Fibroblast of mammary gland (primary cell): ENCODE data around the gene DERA.

Experiments
- DNase-seq: peaks from one replicate; pipeline ENCODE4 v3.0.0-alpha.2; 2010; ENCODE audit warnings: low read depth
- H3K4me3 ChIP-seq: 2 replicates; pipeline ENCODE4 v1.5.1; 2011; ENCODE audit warnings: low read depth, mild to moderate bottlenecking, low read length, moderate library complexity; ENCODE audit not compliant: control insufficient read depth
- TF ChIP-seq, protein P1 (sequence below): conservative IDR thresholded peaks from 2 replicates; pipeline ENCODE4 v1.5.1; 2011; ENCODE audit warnings: low read depth, low read length, inconsistent platforms; ENCODE audit not compliant: control insufficient read depth, insufficient read depth

DERA gene

GRCh38 chr12:15886372-15887042, 24.6 kb upstream of the DERA start:
- no peak overlapping the region for H3K4me3 ChIP-seq
- TF ChIP-seq, protein P1, sequence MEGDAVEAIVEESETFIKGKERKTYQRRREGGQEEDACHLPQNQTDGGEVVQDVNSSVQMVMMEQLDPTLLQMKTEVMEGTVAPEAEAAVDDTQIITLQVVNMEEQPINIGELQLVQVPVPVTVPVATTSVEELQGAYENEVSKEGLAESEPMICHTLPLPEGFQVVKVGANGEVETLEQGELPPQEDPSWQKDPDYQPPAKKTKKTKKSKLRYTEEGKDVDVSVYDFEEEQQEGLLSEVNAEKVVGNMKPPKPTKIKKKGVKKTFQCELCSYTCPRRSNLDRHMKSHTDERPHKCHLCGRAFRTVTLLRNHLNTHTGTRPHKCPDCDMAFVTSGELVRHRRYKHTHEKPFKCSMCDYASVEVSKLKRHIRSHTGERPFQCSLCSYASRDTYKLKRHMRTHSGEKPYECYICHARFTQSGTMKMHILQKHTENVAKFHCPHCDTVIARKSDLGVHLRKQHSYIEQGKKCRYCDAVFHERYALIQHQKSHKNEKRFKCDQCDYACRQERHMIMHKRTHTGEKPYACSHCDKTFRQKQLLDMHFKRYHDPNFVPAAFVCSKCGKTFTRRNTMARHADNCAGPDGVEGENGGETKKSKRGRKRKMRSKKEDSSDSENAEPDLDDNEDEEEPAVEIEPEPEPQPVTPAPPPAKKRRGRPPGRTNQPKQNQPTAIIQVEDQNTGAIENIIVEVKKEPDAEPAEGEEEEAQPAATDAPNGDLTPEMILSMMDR = no peak
- peak; percentile 35 for DNase-seq

DNA sequence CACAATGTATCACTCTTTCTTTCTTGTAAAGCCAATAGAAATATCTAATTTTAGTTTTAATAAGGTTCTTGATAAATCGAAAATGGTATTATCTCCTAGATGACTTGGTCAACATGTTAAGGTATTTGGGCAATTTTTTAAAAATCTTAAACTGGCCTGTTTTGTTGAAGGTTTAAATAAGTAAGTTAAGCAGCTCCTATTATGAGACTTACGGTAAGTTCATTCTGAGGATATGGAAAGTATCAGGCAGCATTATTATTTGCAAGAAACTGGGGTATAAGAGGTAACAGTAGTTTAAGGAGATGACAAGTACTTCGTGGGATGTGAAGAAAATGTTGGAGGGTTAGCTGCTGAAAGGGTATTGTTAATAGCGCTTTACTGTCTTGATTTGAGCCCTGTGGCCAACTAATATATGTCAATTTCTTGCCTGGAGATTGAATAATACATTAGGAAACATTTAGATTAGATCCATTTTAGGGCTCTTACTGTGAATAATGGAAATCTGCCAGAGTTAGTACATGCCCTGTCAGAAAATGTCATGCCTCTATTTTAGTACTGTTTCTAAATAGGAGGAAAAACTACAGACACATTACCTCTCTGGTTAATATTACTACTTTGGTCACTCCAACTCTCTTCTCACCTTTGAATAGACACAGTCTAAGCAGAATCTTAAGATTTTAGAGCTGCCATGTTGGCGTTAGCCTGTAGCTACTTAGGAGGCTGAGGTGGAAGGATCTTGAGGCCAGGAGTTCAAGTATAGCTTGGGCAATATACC, 23.9 kb upstream of the DERA start:
- TF ChIP-seq, protein P1 = no peak
- DNase-seq = no peak
- H3K4me3 ChIP-seq = no peak overlapping the region

- DNase-seq = no peak
- H3K4me3 ChIP-seq = no peak overlapping the region
- TF ChIP-seq, protein P1 = no peak
Observed at GRCh38 chr12:15892645-15893259, 18.4 kb upstream of the DERA start.

GRCh38 chr12:15893260-15893659, 17.9 kb upstream of the DERA start:
- DNase-seq = no peak
- TF ChIP-seq, protein P1 = no peak

GRCh38 chr12:15896867-15897266, 14.3 kb upstream of the DERA start:
- no peak overlapping the region for H3K4me3 ChIP-seq
- TF ChIP-seq, protein P1 = no peak
- DNase-seq = no peak

More at GRCh38 chr12:15893260-15893659, 17.9 kb upstream of the DERA start:
- H3K4me3 ChIP-seq = no peak overlapping the region

DNA sequence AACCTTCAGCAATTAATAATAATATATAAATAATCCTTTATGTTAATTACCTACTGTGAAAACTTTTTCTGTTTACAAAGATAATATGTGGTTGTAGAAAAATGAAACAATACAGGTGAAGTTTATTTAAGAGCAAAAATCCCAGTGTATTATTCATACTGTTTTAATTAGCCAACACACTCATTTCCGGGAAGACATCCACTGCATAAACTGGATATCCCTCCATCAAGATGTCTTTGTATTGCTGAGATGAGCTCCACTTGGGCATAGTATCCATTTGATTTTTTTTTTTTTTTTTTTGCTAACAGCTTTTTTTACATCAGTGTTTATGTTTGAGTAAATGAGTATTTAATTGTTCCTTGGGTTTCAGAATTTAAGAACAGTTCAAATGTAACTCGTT, 13.7 kb upstream of the DERA start:
- no peak overlapping the region for H3K4me3 ChIP-seq
- peak; percentile 51 for DNase-seq
- TF ChIP-seq, protein P1 = no peak
